ENCODE data around the gene DARS1.

Gene DARS1

GRCh38 chr2:135916207-135916606 is 69.2 kb downstream of the DARS1 start:
- TF ChIP-seq EZH2phosphoT487 (IDR thresholded peaks at IDR 0.05; ENCODE audit: low read depth), result no peak
- TF ChIP-seq, protein P1, sequence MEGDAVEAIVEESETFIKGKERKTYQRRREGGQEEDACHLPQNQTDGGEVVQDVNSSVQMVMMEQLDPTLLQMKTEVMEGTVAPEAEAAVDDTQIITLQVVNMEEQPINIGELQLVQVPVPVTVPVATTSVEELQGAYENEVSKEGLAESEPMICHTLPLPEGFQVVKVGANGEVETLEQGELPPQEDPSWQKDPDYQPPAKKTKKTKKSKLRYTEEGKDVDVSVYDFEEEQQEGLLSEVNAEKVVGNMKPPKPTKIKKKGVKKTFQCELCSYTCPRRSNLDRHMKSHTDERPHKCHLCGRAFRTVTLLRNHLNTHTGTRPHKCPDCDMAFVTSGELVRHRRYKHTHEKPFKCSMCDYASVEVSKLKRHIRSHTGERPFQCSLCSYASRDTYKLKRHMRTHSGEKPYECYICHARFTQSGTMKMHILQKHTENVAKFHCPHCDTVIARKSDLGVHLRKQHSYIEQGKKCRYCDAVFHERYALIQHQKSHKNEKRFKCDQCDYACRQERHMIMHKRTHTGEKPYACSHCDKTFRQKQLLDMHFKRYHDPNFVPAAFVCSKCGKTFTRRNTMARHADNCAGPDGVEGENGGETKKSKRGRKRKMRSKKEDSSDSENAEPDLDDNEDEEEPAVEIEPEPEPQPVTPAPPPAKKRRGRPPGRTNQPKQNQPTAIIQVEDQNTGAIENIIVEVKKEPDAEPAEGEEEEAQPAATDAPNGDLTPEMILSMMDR (IDR thresholded peaks at IDR 0.05; ENCODE audit: low read depth, low read length), result peak; percentile 57
- no peak overlapping the region for H3K4me3 ChIP-seq (ENCODE audit: low read length)
- no peaks in the 10 kb centered on the region for H3K9me3 ChIP-seq (ENCODE audit: insufficient read depth, low read length)
- no peaks in the 10 kb centered on the region for H3K4me1 ChIP-seq (ENCODE audit: low read length)
- peaks cover 23% of the 10 kb centered on the region for H3K36me3 ChIP-seq (replicated peaks; ENCODE audit: low read depth, low read length)
- H3K27me3 ChIP-seq (ENCODE audit: low read depth, low read length), result no peaks in the 10 kb centered on the region
- H4K20me1 ChIP-seq (ENCODE audit: insufficient read depth, low read length), result no peaks in the 10 kb centered on the region
- no peaks in the 10 kb centered on the region for H3K79me2 ChIP-seq (ENCODE audit: low read length)
- H3K27ac ChIP-seq (ENCODE audit: low read length), result no peak overlapping the region
- H3K4me2 ChIP-seq (ENCODE audit: low read length), result no peak overlapping the region
- no peak overlapping the region for H2AFZ ChIP-seq (ENCODE audit: low read depth, low read length)
- H3K9ac ChIP-seq (ENCODE audit: low read length), result no peak overlapping the region

GRCh38 chr2:135914485-135914884 is 70.9 kb downstream of the DARS1 start:
- TF ChIP-seq EZH2phosphoT487 (IDR thresholded peaks at IDR 0.05; ENCODE audit: low read depth), result no peak
- TF ChIP-seq, protein P1 (IDR thresholded peaks at IDR 0.05; ENCODE audit: low read depth, low read length), result no peak
- Histone ChIP-seq H3K79me2 (ENCODE audit: low read length) (no peaks in the 10 kb centered on the region), H3K27me3 (ENCODE audit: low read depth, low read length) (no peaks in the 10 kb centered on the region), H3K27ac (ENCODE audit: low read length) (no peak overlapping the region), H3K4me1 (ENCODE audit: low read length) (no peaks in the 10 kb centered on the region), H3K9me3 (ENCODE audit: insufficient read depth, low read length) (no peaks in the 10 kb centered on the region), H2AFZ (ENCODE audit: low read depth, low read length) (no peak overlapping the region), H3K4me2 (ENCODE audit: low read length) (no peak overlapping the region), H3K9ac (ENCODE audit: low read length) (no peak overlapping the region), H4K20me1 (ENCODE audit: insufficient read depth, low read length) (no peaks in the 10 kb centered on the region), H3K36me3 (replicated peaks; ENCODE audit: low read depth, low read length) (peaks cover 27% of the 10 kb centered on the region), H3K4me3 (ENCODE audit: low read length) (no peak overlapping the region)

- no peaks in the 10 kb centered on the region for H4K20me1 ChIP-seq (ENCODE audit: insufficient read depth, low read length)
- no peak for TF ChIP-seq EZH2phosphoT487 (IDR thresholded peaks at IDR 0.05; ENCODE audit: low read depth)
- TF ChIP-seq, protein P1 (IDR thresholded peaks at IDR 0.05; ENCODE audit: low read depth, low read length), result peak; percentile 75
- H3K9ac ChIP-seq (ENCODE audit: low read length), result no peak overlapping the region
- no peaks in the 10 kb centered on the region for H3K9me3 ChIP-seq (ENCODE audit: insufficient read depth, low read length)
- peaks cover 28% of the 10 kb centered on the region for H3K36me3 ChIP-seq (replicated peaks; ENCODE audit: low read depth, low read length)
- no peaks in the 10 kb centered on the region for H3K79me2 ChIP-seq (ENCODE audit: low read length)
- H2AFZ ChIP-seq (ENCODE audit: low read depth, low read length), result no peak overlapping the region
- no peaks in the 10 kb centered on the region for H3K4me1 ChIP-seq (ENCODE audit: low read length)
- no peak overlapping the region for H3K4me2 ChIP-seq (ENCODE audit: low read length)
- H3K4me3 ChIP-seq (ENCODE audit: low read length), result no peak overlapping the region
- H3K27me3 ChIP-seq (ENCODE audit: low read depth, low read length), result no peaks in the 10 kb centered on the region
- H3K27ac ChIP-seq (ENCODE audit: low read length), result no peak overlapping the region
These were observed 71.6 kb downstream of the DARS1 start for GRCh38 chr2:135913727-135914365.

GRCh38 chr2:135909976-135910375 is 75.5 kb downstream of the DARS1 start:
- H3K9me3 ChIP-seq (ENCODE audit: insufficient read depth, low read length), result no peaks in the 10 kb centered on the region
- H3K36me3 ChIP-seq (replicated peaks; ENCODE audit: low read depth, low read length), result peaks cover 46% of the 10 kb centered on the region
- H4K20me1 ChIP-seq (ENCODE audit: insufficient read depth, low read length), result no peaks in the 10 kb centered on the region

More at GRCh38 chr2:135909976-135910375, 75.5 kb downstream of the DARS1 start:
- Histone ChIP-seq H3K4me2 (ENCODE audit: low read length) (no peak overlapping the region), H3K27ac (ENCODE audit: low read length) (no peak overlapping the region), H3K27me3 (ENCODE audit: low read depth, low read length) (no peaks in the 10 kb centered on the region), H3K79me2 (ENCODE audit: low read length) (no peaks in the 10 kb centered on the region), H3K9ac (ENCODE audit: low read length) (no peak overlapping the region), H2AFZ (ENCODE audit: low read depth, low read length) (no peak overlapping the region), H3K4me3 (ENCODE audit: low read length) (no peak overlapping the region), H3K4me1 (ENCODE audit: low read length) (no peaks in the 10 kb centered on the region)
- TF ChIP-seq, protein P1 (IDR thresholded peaks at IDR 0.05; ENCODE audit: low read depth, low read length), result no peak
- no peak for TF ChIP-seq EZH2phosphoT487 (IDR thresholded peaks at IDR 0.05; ENCODE audit: low read depth)
